ENCODE results near the gene FOXK2.

FOXK2 gene

DNA sequence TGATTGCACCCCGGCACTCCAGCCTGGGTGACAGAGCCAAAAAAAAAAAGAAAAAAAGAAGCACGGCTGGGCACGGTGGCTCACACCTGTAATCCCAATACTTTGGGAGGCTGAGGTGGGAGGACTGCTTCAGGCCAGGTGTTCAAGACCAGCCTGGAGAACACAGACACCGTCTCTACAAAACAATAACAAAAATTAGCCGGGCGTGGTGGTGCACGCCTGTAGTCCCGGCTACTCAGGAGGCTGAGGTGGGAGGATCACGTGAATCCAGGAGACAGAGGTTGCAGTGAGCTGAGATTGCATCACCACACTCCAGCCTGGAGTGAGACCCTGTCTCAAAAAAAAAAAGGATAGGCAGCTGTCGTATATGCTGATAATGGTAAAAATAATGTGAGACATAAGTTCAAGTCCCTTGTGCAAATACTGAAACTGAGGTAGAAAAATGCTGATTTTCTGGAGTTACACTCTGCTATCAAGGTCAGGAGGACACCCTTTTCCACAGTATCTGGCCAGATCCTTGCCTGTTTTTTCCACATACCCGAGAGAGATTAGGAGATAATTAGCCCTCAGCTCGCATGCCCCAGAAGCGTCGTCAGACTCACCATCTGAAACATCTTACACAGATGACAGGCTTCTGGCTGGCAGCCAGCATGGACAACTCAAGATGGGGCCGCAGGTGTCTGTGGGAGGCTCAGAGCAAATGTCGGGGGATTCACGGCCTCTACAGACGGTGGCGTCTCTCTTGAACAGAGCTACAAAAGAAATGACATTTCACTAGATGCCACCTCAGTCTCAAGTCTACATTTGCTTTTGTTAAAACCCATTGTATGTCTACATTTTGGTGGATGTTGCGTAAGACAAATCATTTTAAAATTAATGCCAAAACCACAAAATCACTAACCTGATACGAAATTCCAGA lies 91.9 kb downstream of the FOXK2 start:
- DNase-seq: no peak

- no peak for DNase-seq
Observed at GRCh38 chr17:82613283-82614094, 94.0 kb downstream of the FOXK2 start.

GRCh38 chr17:82614095-82614631 lies 94.6 kb downstream of the FOXK2 start:
- DNase-seq: no peak

GRCh38 chr17:82615084-82616020 lies 95.8 kb downstream of the FOXK2 start:
- DNase-seq: no peak

GRCh38 chr17:82616021-82616711 lies 96.6 kb downstream of the FOXK2 start:
- DNase-seq: no peak

GRCh38 chr17:82619211-82619610 lies 99.7 kb downstream of the FOXK2 start:
- DNase-seq: no peak

DNA sequence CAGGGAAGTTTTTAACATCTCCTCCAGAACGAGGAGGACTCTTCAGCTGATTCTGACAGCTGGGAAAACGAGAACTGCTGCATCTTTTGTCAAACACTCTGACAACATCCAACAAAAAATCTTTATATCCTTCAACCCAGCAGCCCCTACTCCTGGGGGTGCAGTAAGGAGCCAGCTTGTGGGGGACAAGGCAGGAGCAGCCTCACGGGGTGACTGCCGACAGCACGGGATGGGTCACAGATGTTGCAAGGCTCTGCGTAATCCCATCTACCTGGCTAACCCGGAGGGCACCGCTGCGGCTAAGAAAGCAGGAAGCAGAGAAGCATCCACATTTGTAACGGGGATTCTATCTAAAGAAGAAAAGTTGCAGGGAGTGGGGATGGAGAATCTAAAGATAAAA lies 100.1 kb downstream of the FOXK2 start:
- no peak for DNase-seq

- DNase-seq: no peak
Observed at GRCh38 chr17:82623707-82624106, 104.2 kb downstream of the FOXK2 start.

DNA sequence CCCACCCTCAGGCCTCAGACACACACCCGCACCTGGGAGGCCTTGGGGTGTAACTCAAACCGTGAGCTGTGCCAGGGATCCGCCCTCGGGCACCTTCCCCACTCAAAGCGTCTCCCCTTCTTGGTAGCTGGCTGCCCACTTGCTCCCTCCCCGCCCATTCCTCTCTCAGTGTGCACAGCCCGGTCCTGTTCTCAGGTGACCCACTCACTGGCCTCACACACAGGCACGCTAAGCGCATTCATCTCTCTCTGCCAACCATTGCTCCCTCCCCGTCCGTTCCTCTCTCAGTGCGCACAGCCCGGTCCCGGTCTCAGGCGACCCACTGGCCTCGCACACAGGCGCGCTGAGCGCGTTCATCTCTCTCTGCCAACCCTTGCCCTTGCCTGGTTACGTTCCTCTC lies 107.9 kb downstream of the FOXK2 start:
- DNase-seq: no peak

- no peak for DNase-seq
Observed at GRCh38 chr17:82629748-82630147, 110.2 kb downstream of the FOXK2 start.

- DNase-seq: no peak
Observed at GRCh38 chr17:82630212-82630611, 110.7 kb downstream of the FOXK2 start.

- DNase-seq: no peak
Observed at GRCh38 chr17:82631544-82631943, 112.0 kb downstream of the FOXK2 start.

DNA sequence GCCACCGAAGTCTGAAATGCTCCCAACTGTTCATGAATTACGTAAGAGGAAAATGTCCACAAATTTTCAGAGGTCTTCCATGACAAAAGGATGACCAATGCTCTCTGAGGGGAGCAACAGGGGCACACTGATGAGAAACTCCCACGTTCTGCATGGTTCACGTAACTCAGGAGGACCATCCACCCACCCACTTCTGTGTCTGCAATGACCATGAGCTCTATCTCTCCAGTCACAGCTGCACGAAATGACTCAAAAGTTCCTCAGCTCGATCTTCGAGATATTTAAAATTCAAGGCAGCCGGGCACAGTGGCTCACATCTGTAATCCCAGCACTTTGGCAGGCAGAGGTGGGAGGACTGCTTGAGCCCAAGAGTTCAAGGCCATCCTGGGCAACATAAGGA lies 112.9 kb downstream of the FOXK2 start:
- DNase-seq: no peak

- no peak for DNase-seq
Observed at GRCh38 chr17:82633343-82633742, 113.8 kb downstream of the FOXK2 start.

- no peak for DNase-seq
Observed at GRCh38 chr17:82636626-82637598, 117.4 kb downstream of the FOXK2 start.

- no peak for DNase-seq
Observed at GRCh38 chr17:82638183-82638773, 118.7 kb downstream of the FOXK2 start.

DNA sequence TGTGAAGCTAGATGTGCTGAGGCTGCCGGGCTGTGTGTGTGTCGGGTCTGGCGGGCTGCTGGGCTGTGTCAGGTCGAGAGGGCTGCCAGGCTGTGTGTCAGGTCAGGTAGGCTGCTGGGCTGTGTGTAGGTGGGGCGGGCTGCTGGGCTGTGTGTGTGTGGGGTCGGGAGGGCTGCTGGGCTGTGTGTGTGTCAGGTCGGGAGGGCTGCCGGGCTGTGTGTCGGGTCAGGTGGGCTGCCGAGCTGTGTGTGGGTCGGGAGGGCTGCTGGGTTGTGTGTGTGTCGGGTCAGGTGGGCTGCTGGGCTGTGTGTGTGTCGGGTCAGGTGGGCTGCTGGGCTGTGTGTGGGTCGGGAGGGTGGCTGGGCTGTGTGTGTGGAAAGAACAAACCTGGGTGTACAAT lies 120.1 kb downstream of the FOXK2 start:
- no peak for DNase-seq

DNA sequence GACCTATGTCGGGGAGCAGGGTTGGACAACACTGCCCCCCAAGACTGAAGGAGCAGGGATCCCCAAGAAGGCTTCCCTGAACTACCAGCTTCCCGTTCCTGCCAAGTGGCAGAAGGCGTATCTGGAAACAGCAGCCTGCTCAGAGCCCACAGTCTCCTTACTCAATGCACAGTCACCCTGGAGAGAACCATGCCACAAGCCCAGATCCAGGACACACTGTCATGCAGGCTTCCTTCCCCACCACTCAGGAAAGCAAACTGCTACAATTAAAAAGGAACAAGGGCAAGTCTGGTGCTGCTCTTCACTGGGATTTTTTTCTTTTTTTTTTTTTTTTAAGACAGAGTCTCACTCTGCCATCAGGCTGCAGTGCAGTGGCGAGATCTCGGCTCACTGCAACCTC lies 120.5 kb downstream of the FOXK2 start:
- DNase-seq: no peak

- DNase-seq: no peak
Observed at GRCh38 chr17:82642022-82642421, 122.5 kb downstream of the FOXK2 start.

DNA sequence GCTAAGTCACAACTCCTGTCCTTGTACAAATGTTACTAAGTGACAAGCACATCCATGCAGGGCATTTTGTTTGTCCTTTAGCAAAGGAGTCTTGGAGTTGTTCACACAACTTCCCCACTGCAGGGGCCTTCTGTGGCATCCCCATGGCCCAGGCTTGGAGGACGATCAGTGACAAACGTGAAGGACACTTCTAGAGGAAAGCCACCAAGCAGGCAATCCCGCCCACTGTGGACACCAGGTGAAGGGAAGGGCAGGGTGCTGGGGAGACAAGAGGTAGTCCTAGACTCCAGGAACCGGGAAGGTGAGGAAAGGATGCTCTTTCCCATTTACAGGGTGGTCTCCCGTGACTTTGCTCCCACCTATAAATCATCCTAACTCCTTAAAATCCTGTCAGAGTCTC lies 124.6 kb downstream of the FOXK2 start:
- no peak for DNase-seq

Data from EL (cell line).